A549 (cell line): Measurements from ENCODE around the gene RET. TPM values are rescaled to one million over a fixed set of nuclear protein-coding genes. Genes with fewer than 3 reads are reported as not detected.

ENCODE experiments used
- ATAC-seq, 2 experiments: fragments of 200-7000 bp in 1 of 2; fragments of >200 bp in 1 of 2; cut with Nextera tagmentation in 1 of 2; cut with Tn5 transposase in 1 of 2; 3 replicates each; pipeline versions ENCODE4 v1.8.0 to v1.9.1; 2018 to 2020; ENCODE audit warnings: mild to moderate bottlenecking in 1 of 2, moderate library complexity in 1 of 2
- CTCF ChIA-PET: fragments of 300-600 bp; sonication (Branson Sonifier 250); formaldehyde crosslinking; extraction: SDS; loops from one replicate; lab custom pipeline; 2021; ENCODE audit warnings: antibody characterized with exemption, inconsistent platforms; lab: Yijun Ruan, JAX
- POLR2A ChIA-PET: fragments of 350-600 bp; formaldehyde crosslinking; extraction: SDS; loops from one replicate; lab custom pipeline; 2021; ENCODE audit warnings: antibody characterized with exemption, inconsistent platforms; lab: Yijun Ruan, JAX
- DNase-seq, 2 experiments: peaks; one replicate each; pipeline versions ENCODE4 v3.0.0 to v3.0.0-alpha.2; 2011 to 2016; ENCODE audit warnings: low read depth in 1 of 2, low spot score in 1 of 2
- FAIRE-seq: peaks from 2 replicates; lab custom pipeline; 2011; peaks lifted over from hg19 to GRCh38; lab: Jason Lieb, UNC
- H3K27ac ChIP-seq, 2 experiments: fragments of >200 bp; sonication (Bioruptor Twin); formaldehyde crosslinking; 3 replicates each; pipeline ENCODE4 v1.5.1; 2016 to 2017
- H3K4me1 ChIP-seq: fragments of >200 bp; sonication (Bioruptor Twin); formaldehyde crosslinking; 3 replicates; pipeline ENCODE4 v1.6.1; 2016
- H3K4me2 ChIP-seq: fragments of >200 bp; sonication (Bioruptor Twin); formaldehyde crosslinking; 3 replicates; pipeline ENCODE4 v1.6.1; 2016
- H3K4me3 ChIP-seq: fragments of >200 bp; sonication (Bioruptor Twin); formaldehyde crosslinking; 3 replicates; pipeline ENCODE4 v1.5.1; 2016
- H3K9me3 ChIP-seq: fragments of >200 bp; sonication (Bioruptor Twin); formaldehyde crosslinking; 3 replicates; pipeline ENCODE4 v1.6.1; 2016
- BHLHE40 ChIP-seq: IDR thresholded peaks from 2 replicates; pipeline ENCODE4 v1.6.1; 2012; ENCODE audit warnings: low read depth, low read length, inconsistent platforms
- CBX2 ChIP-seq: fragments of 200-600 bp; sonication (generic); IDR thresholded peaks from 2 replicates; pipeline ENCODE4 v1.6.1; 2016; ENCODE audit warnings: low read depth, mild to moderate bottlenecking, borderline replicate concordance
- CEBPB ChIP-seq, 2 experiments: fragments of >200 bp in 1 of 2; sonication (Bioruptor Twin) in 1 of 2; formaldehyde crosslinking in 1 of 2; IDR thresholded peaks; 2 replicates each; pipeline ENCODE4 v1.6.1; 2012 to 2016
- EHMT2 ChIP-seq: fragments of 200-600 bp; sonication (generic); IDR thresholded peaks from 2 replicates; pipeline ENCODE4 v1.6.1; 2016; ENCODE audit warnings: antibody characterized with exemption, low read depth, mild to moderate bottlenecking, moderate library complexity
- EP300 ChIP-seq, 2 experiments: fragments of >200 bp; sonication (Bioruptor Twin); formaldehyde crosslinking; IDR thresholded peaks; 2 replicates in 1 of 2; 3 replicates in 1 of 2; pipeline ENCODE4 v1.6.1; 2016 to 2017
- FOSL2 ChIP-seq, 2 experiments: fragments of 450-650 bp in 1 of 2; fragments of >200 bp in 1 of 2; sonication (Bioruptor Twin) in 1 of 2; formaldehyde crosslinking; IDR thresholded peaks; 2 replicates each; pipeline versions ENCODE4 v1.5.0 to v1.6.1; 2016 to 2020; ENCODE audit warnings: mild to moderate bottlenecking in 1 of 2, moderate library complexity in 1 of 2
- FOXS1 ChIP-seq: fragments of 250-450 bp; sonication (Bioruptor Pico); IDR thresholded peaks from 2 replicates; pipeline ENCODE4 v1.5.0; 2020; ENCODE audit warnings: mild to moderate bottlenecking, moderate library complexity
- HDAC2 ChIP-seq: fragments of 200-600 bp; sonication (generic); IDR thresholded peaks from 2 replicates; pipeline ENCODE4 v1.6.1; 2016
- HOXA7 ChIP-seq: fragments of 250-450 bp; sonication (Bioruptor Pico); IDR thresholded peaks from 2 replicates; pipeline ENCODE4 v1.5.0; 2020; ENCODE audit warnings: mild to moderate bottlenecking, moderate library complexity
- HOXB5 ChIP-seq: fragments of 250-450 bp; sonication (Bioruptor Pico); IDR thresholded peaks from 2 replicates; pipeline ENCODE4 v1.5.0; 2020; ENCODE audit warnings: mild to moderate bottlenecking, moderate library complexity
- JUN ChIP-seq, 2 experiments: fragments of >200 bp; sonication (Bioruptor Twin); formaldehyde crosslinking; IDR thresholded peaks; 2 replicates in 1 of 2; 3 replicates in 1 of 2; pipeline ENCODE4 v1.6.1; 2016 to 2017
- KDM1A ChIP-seq: fragments of 200-600 bp; sonication (generic); IDR thresholded peaks from 2 replicates; pipeline ENCODE4 v1.6.1; 2016; ENCODE audit warnings: low read depth, mild to moderate bottlenecking
- MYC ChIP-seq: IDR thresholded peaks from 2 replicates; pipeline ENCODE4 v1.6.1; 2012; ENCODE audit warnings: mild to moderate bottlenecking, inconsistent platforms, low read length, improper control_type of control experiment, borderline replicate concordance
- NPAS2 ChIP-seq: fragments of 250-450 bp; sonication (Bioruptor Pico); IDR thresholded peaks from 2 replicates; pipeline ENCODE4 v1.8.0; 2022; ENCODE audit warnings: mild to moderate bottlenecking, moderate library complexity, borderline replicate concordance
- NR3C1 ChIP-seq: fragments of >200 bp; sonication (Bioruptor Twin); formaldehyde crosslinking; IDR thresholded peaks from 3 replicates; pipeline ENCODE4 v1.6.1; 2017
- POLR2A ChIP-seq: IDR thresholded peaks from 2 replicates; pipeline ENCODE4 v1.6.1; 2012; ENCODE audit warnings: mild to moderate bottlenecking, low read length
- RAD21 ChIP-seq, 2 experiments: fragments of >200 bp in 1 of 2; sonication (Bioruptor Twin) in 1 of 2; formaldehyde crosslinking in 1 of 2; IDR thresholded peaks in 1 of 2; conservative IDR thresholded peaks in 1 of 2; 2 replicates in 1 of 2; 3 replicates in 1 of 2; pipeline ENCODE4 v1.6.1; 2012 to 2018; ENCODE audit warnings: inconsistent platforms in 1 of 2
- RARB ChIP-seq: fragments of 250-450 bp; sonication (Bioruptor Pico); IDR thresholded peaks from 2 replicates; pipeline ENCODE4 v1.8.0; 2021; ENCODE audit warnings: mild to moderate bottlenecking, moderate library complexity
- RCOR1 ChIP-seq: fragments of 150-350 bp; IDR thresholded peaks from 2 replicates; pipeline ENCODE4 v1.6.1; 2014; ENCODE audit warnings: antibody characterized with exemption, low read length, low read depth
- RNF2 ChIP-seq: fragments of 200-600 bp; sonication (generic); IDR thresholded peaks from 2 replicates; pipeline ENCODE4 v1.6.1; 2016; ENCODE audit warnings: low read depth, mild to moderate bottlenecking, antibody characterized with exemption, moderate library complexity, borderline replicate concordance
- TFCP2L1 ChIP-seq: fragments of 250-450 bp; sonication (Bioruptor Pico); IDR thresholded peaks from 2 replicates; pipeline ENCODE4 v1.5.0; 2021; ENCODE audit warnings: mild to moderate bottlenecking
- ZFP36 ChIP-seq: fragments of 450-650 bp; IDR thresholded peaks from 2 replicates; pipeline ENCODE4 v1.6.1; 2014; ENCODE audit warnings: borderline replicate concordance; ENCODE audit not compliant: partially characterized antibody
- ZSCAN20 ChIP-seq: fragments of 250-450 bp; sonication (Bioruptor Pico); IDR thresholded peaks from 2 replicates; pipeline ENCODE4 v1.8.0; 2022; ENCODE audit warnings: mild to moderate bottlenecking, moderate library complexity
- WGBS: methylation state at CpG from one replicate; pipeline ENCODE4 v1.1.6; 2017; ENCODE audit errors: missing lambda C conversion rate; 5-methylcytosine and 5-hydroxymethylcytosine counted together
- polyA plus RNA-seq, 4 experiments: library from polyadenylated mRNA; depleted of rRNA in 3 of 4; stranded (reverse); fragments of >200 nt; fragmentation: RNase III in 1 of 4; extraction: RNeasy Plus Mini Kit Qiagen cat#74134 plus additional on column Dnase treatment in 1 of 4; gene quantifications; 2 replicates in 3 of 4; 3 replicates in 1 of 4; pipeline ENCODE4 v1.2.3, GENCODE V29; 2011 to 2017
- TF ChIP-seq, protein P1 (sequence below): fragments of 250-450 bp; sonication (Bioruptor Pico); IDR thresholded peaks from 2 replicates; pipeline ENCODE4 v1.5.0; 2020; ENCODE audit warnings: low read depth, mild to moderate bottlenecking, moderate library complexity
- TF ChIP-seq, protein P2 (sequence below): IDR thresholded peaks from 2 replicates; pipeline ENCODE4 v1.6.1; 2012; ENCODE audit warnings: low read depth, borderline replicate concordance
- TF ChIP-seq, protein P3 (sequence below): IDR thresholded peaks from 2 replicates; pipeline ENCODE4 v1.6.1; 2012
- TF ChIP-seq, protein P4 (sequence below): fragments of >200 bp; sonication (Bioruptor Twin); formaldehyde crosslinking; IDR thresholded peaks from 3 replicates; pipeline ENCODE4 v1.5.1; 2016
- TF ChIP-seq, protein P5 (sequence below): fragments of 250-450 bp; sonication (Bioruptor Pico); IDR thresholded peaks from 2 replicates; pipeline ENCODE4 v1.5.0; 2021; ENCODE audit warnings: mild to moderate bottlenecking, moderate library complexity, borderline replicate concordance

The RET gene
- polyA plus RNA-seq, 2 of the 4 experiments (the other 2 are of a cell fraction) = 0.08 to 0.41 TPM

DNA sequence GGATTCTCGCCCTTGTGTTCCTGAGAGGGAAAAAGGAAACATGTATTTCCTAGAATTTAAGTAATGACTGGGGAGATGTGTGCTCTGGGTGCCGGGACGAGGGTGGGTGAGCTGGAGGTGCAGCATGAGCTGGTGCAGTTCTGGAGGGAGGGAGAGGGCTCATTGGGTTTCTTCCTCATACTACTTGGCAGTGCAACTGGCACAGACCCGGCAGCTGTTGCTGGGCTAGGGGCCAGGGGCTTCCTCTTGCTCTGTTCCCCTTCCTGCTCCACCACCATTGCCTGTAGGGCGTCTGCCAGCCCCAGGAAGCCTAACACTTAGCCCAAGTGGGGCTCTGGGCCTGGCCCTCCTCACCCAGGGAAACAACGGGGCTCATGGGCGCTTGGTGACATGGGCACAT is 5.9 kb downstream of the RET start:
- no peaks in the 10 kb centered on the region for H3K9me3 ChIP-seq
- no peak for ATAC-seq
- TF ChIP-seq, protein P1, sequence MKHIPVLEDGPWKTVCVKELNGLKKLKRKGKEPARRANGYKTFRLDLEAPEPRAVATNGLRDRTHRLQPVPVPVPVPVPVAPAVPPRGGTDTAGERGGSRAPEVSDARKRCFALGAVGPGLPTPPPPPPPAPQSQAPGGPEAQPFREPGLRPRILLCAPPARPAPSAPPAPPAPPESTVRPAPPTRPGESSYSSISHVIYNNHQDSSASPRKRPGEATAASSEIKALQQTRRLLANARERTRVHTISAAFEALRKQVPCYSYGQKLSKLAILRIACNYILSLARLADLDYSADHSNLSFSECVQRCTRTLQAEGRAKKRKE = no peak
- TF ChIP-seq RNF2 (no peak), CEBPB (IDR thresholded peaks at IDR 0.05) (no peak), EP300 (IDR thresholded peaks at IDR 0.05) (no peak), HOXB5 (CRISPR knock-in tag) (no peak), MYC (no peak), EHMT2 (no peak), RCOR1 (no peak), KDM1A (no peak), BHLHE40 (no peak), RAD21 (conservative IDR thresholded peaks at IDR 0.05 in 1 of 2, IDR thresholded peaks at IDR 0.05 in 1 of 2) (no peak), RARB (CRISPR knock-in tag) (no peak), NR3C1 (no peak), ZFP36 (no peak), ZSCAN20 (CRISPR knock-in tag) (no peak), POLR2A (no peak), JUN (IDR thresholded peaks at IDR 0.05) (no peak)
- TF ChIP-seq, protein P2, sequence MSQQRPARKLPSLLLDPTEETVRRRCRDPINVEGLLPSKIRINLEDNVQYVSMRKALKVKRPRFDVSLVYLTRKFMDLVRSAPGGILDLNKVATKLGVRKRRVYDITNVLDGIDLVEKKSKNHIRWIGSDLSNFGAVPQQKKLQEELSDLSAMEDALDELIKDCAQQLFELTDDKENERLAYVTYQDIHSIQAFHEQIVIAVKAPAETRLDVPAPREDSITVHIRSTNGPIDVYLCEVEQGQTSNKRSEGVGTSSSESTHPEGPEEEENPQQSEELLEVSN = no peak
- H3K4me2 ChIP-seq = no peak overlapping the region
- 0 out of 3 replicates have a peak, but pooled peaks cover 2% of the 10 kb centered on the region for H3K4me1 ChIP-seq
- WGBS = 34% methylated on average over 5 of the region's 7 CpGs
- ChIA-PET POLR2A (no interaction called here), CTCF (no interaction called here)
- no peak for FAIRE-seq
- DNase-seq = no peak
- no peak overlapping the region for H3K4me3 ChIP-seq
- H3K27ac ChIP-seq = no peak overlapping the region

DNA sequence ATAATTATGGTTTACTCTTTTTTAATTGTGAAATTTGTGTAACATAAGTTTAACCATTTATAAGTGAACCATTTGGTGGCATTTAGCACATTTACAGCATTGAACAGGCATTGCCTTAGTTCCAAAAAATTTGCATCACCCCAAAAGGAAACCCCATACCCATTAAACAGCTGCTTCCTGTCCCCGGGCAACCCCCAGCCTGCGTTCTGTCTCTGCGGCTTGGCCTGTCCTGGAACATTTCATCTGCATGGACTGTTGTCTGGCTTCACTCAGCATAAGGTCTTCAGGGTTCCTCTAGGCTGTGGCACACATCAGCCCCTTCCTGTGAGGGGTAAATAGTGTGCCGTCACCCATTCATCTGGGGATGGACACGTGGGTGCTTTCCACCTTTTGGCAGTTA is 6.9 kb downstream of the RET start:
- CTCF ChIA-PET = interaction anchor here (1.0 kb wide), 1 partner anchor 8 kb away, joined by 3 read pairs; no protein-coding TSS in a partner anchor
- Histone ChIP-seq H3K4me2 (no peak overlapping the region), H3K27ac (no peak overlapping the region), H3K4me3 (no peak overlapping the region), H3K4me1 (no peaks in the 10 kb centered on the region), H3K9me3 (no peaks in the 10 kb centered on the region)
- DNase-seq (no peak), FAIRE-seq (no peak), ATAC-seq (no peak)
- 56% methylated on average over 5 of the region's 5 CpGs for WGBS
- TF ChIP-seq FOSL2 (IDR thresholded peaks at IDR 0.05) = no peak
- no peak for TF ChIP-seq FOSL2 (CRISPR knock-in tag; IDR thresholded peaks at IDR 0.05)
- no peak for TF ChIP-seq JUN (IDR thresholded peaks at IDR 0.05)
- no peak for TF ChIP-seq NR3C1
- TF ChIP-seq NPAS2 = no peak
- TF ChIP-seq, protein P3, sequence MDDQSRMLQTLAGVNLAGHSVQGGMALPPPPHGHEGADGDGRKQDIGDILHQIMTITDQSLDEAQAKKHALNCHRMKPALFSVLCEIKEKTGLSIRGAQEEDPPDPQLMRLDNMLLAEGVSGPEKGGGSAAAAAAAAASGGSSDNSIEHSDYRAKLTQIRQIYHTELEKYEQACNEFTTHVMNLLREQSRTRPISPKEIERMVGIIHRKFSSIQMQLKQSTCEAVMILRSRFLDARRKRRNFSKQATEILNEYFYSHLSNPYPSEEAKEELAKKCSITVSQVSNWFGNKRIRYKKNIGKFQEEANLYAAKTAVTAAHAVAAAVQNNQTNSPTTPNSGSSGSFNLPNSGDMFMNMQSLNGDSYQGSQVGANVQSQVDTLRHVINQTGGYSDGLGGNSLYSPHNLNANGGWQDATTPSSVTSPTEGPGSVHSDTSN = no peak
- TF ChIP-seq, protein P4, sequence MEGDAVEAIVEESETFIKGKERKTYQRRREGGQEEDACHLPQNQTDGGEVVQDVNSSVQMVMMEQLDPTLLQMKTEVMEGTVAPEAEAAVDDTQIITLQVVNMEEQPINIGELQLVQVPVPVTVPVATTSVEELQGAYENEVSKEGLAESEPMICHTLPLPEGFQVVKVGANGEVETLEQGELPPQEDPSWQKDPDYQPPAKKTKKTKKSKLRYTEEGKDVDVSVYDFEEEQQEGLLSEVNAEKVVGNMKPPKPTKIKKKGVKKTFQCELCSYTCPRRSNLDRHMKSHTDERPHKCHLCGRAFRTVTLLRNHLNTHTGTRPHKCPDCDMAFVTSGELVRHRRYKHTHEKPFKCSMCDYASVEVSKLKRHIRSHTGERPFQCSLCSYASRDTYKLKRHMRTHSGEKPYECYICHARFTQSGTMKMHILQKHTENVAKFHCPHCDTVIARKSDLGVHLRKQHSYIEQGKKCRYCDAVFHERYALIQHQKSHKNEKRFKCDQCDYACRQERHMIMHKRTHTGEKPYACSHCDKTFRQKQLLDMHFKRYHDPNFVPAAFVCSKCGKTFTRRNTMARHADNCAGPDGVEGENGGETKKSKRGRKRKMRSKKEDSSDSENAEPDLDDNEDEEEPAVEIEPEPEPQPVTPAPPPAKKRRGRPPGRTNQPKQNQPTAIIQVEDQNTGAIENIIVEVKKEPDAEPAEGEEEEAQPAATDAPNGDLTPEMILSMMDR = no peak
- no peak for TF ChIP-seq HOXA7 (CRISPR knock-in tag)
- TF ChIP-seq RARB (CRISPR knock-in tag) = no peak
- no peak for TF ChIP-seq FOXS1
- TF ChIP-seq POLR2A = no peak
- TF ChIP-seq, protein P5, sequence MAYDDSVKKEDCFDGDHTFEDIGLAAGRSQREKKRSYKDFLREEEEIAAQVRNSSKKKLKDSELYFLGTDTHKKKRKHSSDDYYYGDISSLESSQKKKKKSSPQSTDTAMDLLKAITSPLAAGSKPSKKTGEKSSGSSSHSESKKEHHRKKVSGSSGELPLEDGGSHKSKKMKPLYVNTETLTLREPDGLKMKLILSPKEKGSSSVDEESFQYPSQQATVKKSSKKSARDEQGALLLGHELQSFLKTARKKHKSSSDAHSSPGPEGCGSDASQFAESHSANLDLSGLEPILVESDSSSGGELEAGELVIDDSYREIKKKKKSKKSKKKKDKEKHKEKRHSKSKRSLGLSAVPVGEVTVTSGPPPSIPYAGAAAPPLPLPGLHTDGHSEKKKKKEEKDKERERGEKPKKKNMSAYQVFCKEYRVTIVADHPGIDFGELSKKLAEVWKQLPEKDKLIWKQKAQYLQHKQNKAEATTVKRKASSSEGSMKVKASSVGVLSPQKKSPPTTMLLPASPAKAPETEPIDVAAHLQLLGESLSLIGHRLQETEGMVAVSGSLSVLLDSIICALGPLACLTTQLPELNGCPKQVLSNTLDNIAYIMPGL = no peak
- no peak for TF ChIP-seq CBX2
- TF ChIP-seq TFCP2L1 = no peak
- no peak for TF ChIP-seq HDAC2
- POLR2A ChIA-PET = no interaction called here
